Fibroblast of villous mesenchyme (primary cell): ENCODE measurements around the gene HSF2BP. TPM values are rescaled to one million over a fixed set of nuclear protein-coding genes. Genes with fewer than 3 reads are reported as not detected.

Experiments used
- DNase-seq: peaks from one replicate; pipeline ENCODE4 v3.0.0-alpha.2; 2010; ENCODE audit warnings: low read depth
- H3K4me3 ChIP-seq: 2 replicates; pipeline ENCODE4 v1.5.1; 2011; ENCODE audit warnings: low read depth, mild to moderate bottlenecking, low read length
- CTCF ChIP-seq: IDR thresholded peaks from 2 replicates; pipeline ENCODE4 v1.5.1; 2012; ENCODE audit warnings: low read depth, mild to moderate bottlenecking, low read length; ENCODE audit not compliant: insufficient read depth
- total RNA-seq: library from RNA; depleted of rRNA; stranded (reverse); fragments of >200 nt; gene quantifications from 2 replicates; pipeline ENCODE4 v1.2.3, GENCODE V29; 2012

The HSF2BP gene
- total RNA-seq, 1 donor = 2.6 TPM

GRCh38 chr21:43691801-43692200, 32.5 kb upstream of the HSF2BP start:
- no peak for DNase-seq
- no peak overlapping the region for H3K4me3 ChIP-seq
- TF ChIP-seq CTCF = no peak

- no peak for TF ChIP-seq CTCF
- no peak overlapping the region for H3K4me3 ChIP-seq
- DNase-seq = no peak
Measured at GRCh38 chr21:43691086-43691795, 32.0 kb upstream of the HSF2BP start.

- TF ChIP-seq CTCF = no peak
- H3K4me3 ChIP-seq = no peak overlapping the region
- DNase-seq = no peak
Measured at GRCh38 chr21:43690346-43690745, 31.1 kb upstream of the HSF2BP start.

GRCh38 chr21:43689556-43690337, 30.5 kb upstream of the HSF2BP start:
- DNase-seq = no peak
- no peak for TF ChIP-seq CTCF

GRCh38 chr21:43688906-43689305, 29.6 kb upstream of the HSF2BP start:
- H3K4me3 ChIP-seq = no peak overlapping the region
- TF ChIP-seq CTCF = no peak
- no peak for DNase-seq

More at GRCh38 chr21:43689556-43690337, 30.5 kb upstream of the HSF2BP start:
- no peak overlapping the region for H3K4me3 ChIP-seq

GRCh38 chr21:43687566-43688399, 28.5 kb upstream of the HSF2BP start:
- H3K4me3 ChIP-seq = no peak overlapping the region
- DNase-seq = no peak
- no peak for TF ChIP-seq CTCF
